ENCODE data around the gene CAND2.
A peak's percentile ranks its signal among the peaks of the same experiment; 100 is the strongest.
"Not testable (repeated sequence)": the region's sequence is repeated elsewhere in the genome, so short reads cannot be mapped to it uniquely, and the experiment has no call there.

Gene CAND2

GRCh38 chr3:12866836-12867235 is 70.4 kb downstream of the CAND2 start:
- DNase-seq = no peak

- peak; percentile 55 to 61 for DNase-seq
Measured at GRCh38 chr3:12868039-12869034, 71.9 kb downstream of the CAND2 start.

GRCh38 chr3:12869035-12869621 is 72.6 kb downstream of the CAND2 start:
- peak; percentile 6 to 17 for DNase-seq

- DNase-seq = no peak
Measured at GRCh38 chr3:12870942-12871341, 74.5 kb downstream of the CAND2 start.

- DNase-seq = no peak
Measured at GRCh38 chr3:12871404-12871983, 75.0 kb downstream of the CAND2 start.

GRCh38 chr3:12875857-12876836 is 79.7 kb downstream of the CAND2 start:
- DNase-seq = peak; percentile 26 to 64

GRCh38 chr3:12877040-12877439 is 80.6 kb downstream of the CAND2 start:
- no peak for DNase-seq

- no peak for DNase-seq
Measured at GRCh38 chr3:12878141-12878574, 81.7 kb downstream of the CAND2 start.

- not testable (repeated sequence) for DNase-seq
Measured at GRCh38 chr3:12878758-12879157, 82.3 kb downstream of the CAND2 start.

GRCh38 chr3:12879191-12879815 is 82.8 kb downstream of the CAND2 start:
- no peak for DNase-seq

GRCh38 chr3:12881858-12882257 is 85.4 kb downstream of the CAND2 start:
- DNase-seq = not testable (repeated sequence)

- no peak for DNase-seq
Measured at GRCh38 chr3:12882336-12883310, 86.1 kb downstream of the CAND2 start.

GRCh38 chr3:12884186-12884680 is 87.8 kb downstream of the CAND2 start:
- DNase-seq = no peak

All from NCI-H1930 (cell line).